CD4-positive, alpha-beta memory T cell (primary cell): ENCODE results near the gene GNG7. TPM values are rescaled to one million over a fixed set of nuclear protein-coding genes. Genes with fewer than 3 reads are reported as not detected.

ENCODE experiments used
- CTCF ChIA-PET: fragments of 350-600 bp; sonication (Branson Sonifier 250); formaldehyde crosslinking; loops from one replicate; lab custom pipeline; 2021; ENCODE audit warnings: inconsistent platforms; ENCODE audit not compliant: partially characterized antibody; lab: Charles Lee
- POLR2A ChIA-PET: fragments of 350-600 bp; sonication (Branson Sonifier 250); formaldehyde crosslinking; loops from one replicate; lab custom pipeline; 2021; ENCODE audit not compliant: partially characterized antibody; lab: Charles Lee
- DNase-seq, 5 donors: peaks; one replicate each; pipeline versions ENCODE4 v3.0.0 to v3.0.0-alpha.2; 2020 to 2022; ENCODE audit warnings: mixed read lengths in 1 of 5
- H3K27ac ChIP-seq: one replicate; pipeline ENCODE4 v1.7.0; 2013; ENCODE audit warnings: low read depth, low read length
- H3K27me3 ChIP-seq: 2 replicates; pipeline ENCODE4 v1.7.0; 2013; ENCODE audit warnings: mild to moderate bottlenecking, low read length, moderate library complexity; ENCODE audit not compliant: insufficient read depth
- H3K36me3 ChIP-seq: 2 replicates; pipeline ENCODE4 v1.7.0; 2013; ENCODE audit warnings: mild to moderate bottlenecking, low read length, moderate library complexity; ENCODE audit not compliant: insufficient read depth
- H3K4me1 ChIP-seq: 2 replicates; pipeline ENCODE4 v1.7.0; 2013; ENCODE audit warnings: mild to moderate bottlenecking, low read length, moderate library complexity; ENCODE audit not compliant: insufficient read depth
- H3K4me3 ChIP-seq, 2 donors: one replicate each; pipeline ENCODE4 v1.7.0; 2013; ENCODE audit warnings: low read length in 2 of 2, mild to moderate bottlenecking in 1 of 2
- H3K9me3 ChIP-seq, 2 donors: one replicate each; pipeline ENCODE4 v1.7.0; 2013; ENCODE audit warnings: low read length in 2 of 2, control low read depth in 1 of 2; ENCODE audit not compliant: control insufficient read depth in 1 of 2
- H3K27ac Mint-ChIP-seq, 7 donors: one replicate each; pipeline ENCODE4 v1.8.0; 2020 to 2021; ENCODE audit warnings: mixed read lengths in 7 of 7, mild to moderate bottlenecking in 6 of 7, inconsistent platforms in 3 of 7, moderate library complexity in 3 of 7
- H3K27me3 Mint-ChIP-seq, 2 donors: one replicate each; pipeline ENCODE4 v1.8.0; 2020 to 2021; ENCODE audit warnings: mixed read lengths in 2 of 2
- H3K36me3 Mint-ChIP-seq, 2 donors: one replicate each; pipeline ENCODE4 v1.8.0; 2020 to 2021; ENCODE audit warnings: mixed read lengths in 2 of 2, inconsistent platforms in 1 of 2, mild to moderate bottlenecking in 1 of 2
- H3K4me1 Mint-ChIP-seq, 4 donors: one replicate each; pipeline ENCODE4 v1.8.0; 2020 to 2021; ENCODE audit warnings: mixed read lengths in 4 of 4, mild to moderate bottlenecking in 1 of 4
- H3K4me3 Mint-ChIP-seq, 8 donors: one replicate each; pipeline ENCODE4 v1.8.0; 2020 to 2021; ENCODE audit warnings: mixed read lengths in 8 of 8, mild to moderate bottlenecking in 7 of 8, moderate library complexity in 6 of 8, inconsistent platforms in 3 of 8
- H3K9me3 Mint-ChIP-seq, 8 donors: one replicate each; pipeline ENCODE4 v1.8.0; 2020 to 2021; ENCODE audit warnings: mixed read lengths in 8 of 8, mild to moderate bottlenecking in 5 of 8, inconsistent platforms in 3 of 8, moderate library complexity in 1 of 8
- intact Hi-C: fragments of 100-400 bp; cut with micrococcal nuclease; formaldehyde crosslinking; loops from one replicate; pipeline ENCODE4 v1.15.1; 2023
- polyA plus RNA-seq, 2 donors: library from polyadenylated mRNA; unstranded; fragments of 300-500 nt; fragmentation: Illumina TruSeq; gene quantifications; one replicate each; pipeline ENCODE4 v1.2.3, GENCODE V29; 2021
- total RNA-seq, 2 experiments: library from RNA; stranded (reverse); gene quantifications; one replicate each; pipeline ENCODE4 v1.2.3, GENCODE V29; 2021

GNG7 gene
- total and polyA plus RNA-seq, 4 experiments from 2014 or later: 1.9 to 4.2 (median 3.2) TPM

DNA sequence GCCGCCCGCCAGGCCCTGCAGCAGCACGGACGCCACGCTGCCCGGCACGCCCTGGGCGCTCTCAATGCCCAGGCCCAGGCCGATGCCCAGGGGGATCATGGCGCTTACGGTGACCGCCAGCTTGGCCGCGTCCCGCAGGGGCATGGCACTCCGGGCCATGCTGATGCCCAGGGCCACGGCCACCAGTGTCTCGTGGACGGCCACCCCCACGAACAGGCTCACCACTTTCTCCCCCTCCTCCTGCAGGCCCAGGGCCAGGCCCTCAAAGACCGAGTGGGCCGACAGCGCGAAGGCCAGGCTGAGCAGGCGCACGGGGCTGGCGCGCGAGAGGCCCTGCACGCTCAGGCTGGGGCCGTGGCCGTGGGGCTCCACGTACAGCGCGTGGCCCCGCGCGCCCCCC lies 30.4 kb upstream of the GNG7 start:
- no peak overlapping the region for H3K4me3 ChIP-seq
- intact Hi-C loops: no loop called here
- no peak for DNase-seq
- H3K27ac ChIP-seq: no peak overlapping the region
- H3K9me3 ChIP-seq: no peaks in the 10 kb centered on the region
- peaks cover 19% of the 10 kb centered on the region for H3K36me3 ChIP-seq
- peaks cover 0 to 30% (median 6%) of the 10 kb centered on the region in 4 donors for H3K4me1 Mint-ChIP-seq
- ChIA-PET CTCF (no interaction called here), POLR2A (no interaction called here)
- no peaks in the 10 kb centered on the region for H3K4me1 ChIP-seq
- no peak overlapping the region for H3K27ac Mint-ChIP-seq
- H3K36me3 Mint-ChIP-seq: peaks cover 26 to 30% of the 10 kb centered on the region in 2 donors
- no peaks in the 10 kb centered on the region for H3K27me3 ChIP-seq
- H3K4me3 Mint-ChIP-seq: no peak overlapping the region
- H3K9me3 Mint-ChIP-seq: no peaks in the 10 kb centered on the region
- H3K27me3 Mint-ChIP-seq: no peaks in the 10 kb centered on the region

- intact Hi-C loops: no loop called here
- Mint-ChIP-seq H3K4me1 (peaks cover 0 to 27% (median 6%) of the 10 kb centered on the region in 4 donors), H3K9me3 (no peaks in the 10 kb centered on the region), H3K4me3 (no peak overlapping the region), H3K36me3 (peaks cover 26 to 30% of the 10 kb centered on the region in 2 donors), H3K27me3 (no peaks in the 10 kb centered on the region), H3K27ac (no peak overlapping the region)
- POLR2A ChIA-PET: no interaction called here
- Histone ChIP-seq H3K9me3 (no peaks in the 10 kb centered on the region), H3K27ac (no peak overlapping the region), H3K4me3 (no peak overlapping the region), H3K27me3 (no peaks in the 10 kb centered on the region), H3K4me1 (no peaks in the 10 kb centered on the region), H3K36me3 (peaks cover 19% of the 10 kb centered on the region)
- CTCF ChIA-PET: no interaction called here
- DNase-seq: no peak
Observed at GRCh38 chr19:2732157-2732725, 29.7 kb upstream of the GNG7 start.

DNA sequence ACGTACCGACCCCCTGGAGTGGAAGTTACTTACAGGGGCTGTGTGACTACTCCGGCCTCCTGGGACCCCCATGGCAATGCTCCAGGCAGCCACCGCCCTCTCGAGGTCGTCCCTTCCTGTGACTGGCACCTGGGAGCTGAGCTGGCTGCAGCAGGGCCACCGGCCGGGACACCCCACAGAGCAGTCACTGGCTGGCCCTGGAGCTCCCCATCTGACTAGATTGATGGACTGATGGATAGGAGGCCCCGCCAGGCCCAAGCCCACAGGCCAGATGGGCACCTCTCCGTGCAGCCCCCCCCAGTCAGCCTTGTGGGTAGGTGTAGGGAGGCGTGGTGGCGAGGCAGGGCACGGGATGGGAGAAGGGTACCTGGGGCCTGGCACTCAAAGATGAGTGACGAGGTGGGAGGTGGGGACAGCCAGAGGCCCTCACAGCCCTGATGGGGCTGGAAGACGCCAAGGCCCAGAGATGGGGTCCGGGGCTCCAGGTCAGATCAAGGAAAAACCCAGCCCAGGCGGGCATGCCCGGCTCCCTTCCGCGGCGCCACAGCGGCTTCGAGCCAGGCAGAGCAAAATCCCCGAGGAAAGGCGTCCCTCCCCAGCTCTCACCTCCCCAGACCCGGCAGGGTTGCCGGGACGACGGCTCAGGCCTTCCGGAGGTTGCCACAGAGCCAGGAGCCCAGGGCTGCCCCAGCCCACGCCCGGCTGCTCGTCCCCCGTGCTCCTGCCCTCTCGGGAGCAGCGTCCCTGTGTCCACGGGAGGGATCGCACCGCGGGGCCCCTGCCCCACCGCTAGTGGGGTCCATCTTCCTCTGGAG lies 28.9 kb upstream of the GNG7 start:
- peaks cover 0 to under 1% of the 10 kb centered on the region in 2 donors for H3K27me3 Mint-ChIP-seq
- H3K4me3 ChIP-seq: no peak overlapping the region
- CTCF ChIA-PET: no interaction called here
- H3K36me3 ChIP-seq: peaks cover 12% of the 10 kb centered on the region
- no peaks in the 10 kb centered on the region for H3K9me3 ChIP-seq
- peaks cover 17 to 23% of the 10 kb centered on the region in 2 donors for H3K36me3 Mint-ChIP-seq
- POLR2A ChIA-PET: no interaction called here
- H3K27me3 ChIP-seq: no peaks in the 10 kb centered on the region
- peaks cover 0 to 19% (median 2%) of the 10 kb centered on the region in 4 donors for H3K4me1 Mint-ChIP-seq
- no peak for DNase-seq
- no peaks in the 10 kb centered on the region for H3K4me1 ChIP-seq
- no peak overlapping the region for H3K27ac ChIP-seq
- no peaks in the 10 kb centered on the region for H3K9me3 Mint-ChIP-seq
- H3K4me3 Mint-ChIP-seq: no peak overlapping the region
- intact Hi-C loops: no loop called here
- H3K27ac Mint-ChIP-seq: no peak overlapping the region

GRCh38 chr19:2729943-2730818 lies 27.7 kb upstream of the GNG7 start:
- peaks cover 3% of the 10 kb centered on the region in 2 donors for H3K27me3 Mint-ChIP-seq
- H3K9me3 Mint-ChIP-seq: no peaks in the 10 kb centered on the region
- peaks cover 0 to 12% (median under 1%) of the 10 kb centered on the region in 4 donors for H3K4me1 Mint-ChIP-seq
- Histone ChIP-seq H3K27me3 (no peaks in the 10 kb centered on the region), H3K4me3 (no peak overlapping the region), H3K4me1 (no peaks in the 10 kb centered on the region), H3K27ac (no peak overlapping the region), H3K9me3 (no peaks in the 10 kb centered on the region), H3K36me3 (peaks cover 5% of the 10 kb centered on the region)
- POLR2A ChIA-PET: no interaction called here
- no peak overlapping the region for H3K4me3 Mint-ChIP-seq
- intact Hi-C loops: no loop called here
- DNase-seq: no peak
- CTCF ChIA-PET: no interaction called here
- no peak overlapping the region for H3K27ac Mint-ChIP-seq
- H3K36me3 Mint-ChIP-seq: peaks cover 6 to 13% of the 10 kb centered on the region in 2 donors

DNA sequence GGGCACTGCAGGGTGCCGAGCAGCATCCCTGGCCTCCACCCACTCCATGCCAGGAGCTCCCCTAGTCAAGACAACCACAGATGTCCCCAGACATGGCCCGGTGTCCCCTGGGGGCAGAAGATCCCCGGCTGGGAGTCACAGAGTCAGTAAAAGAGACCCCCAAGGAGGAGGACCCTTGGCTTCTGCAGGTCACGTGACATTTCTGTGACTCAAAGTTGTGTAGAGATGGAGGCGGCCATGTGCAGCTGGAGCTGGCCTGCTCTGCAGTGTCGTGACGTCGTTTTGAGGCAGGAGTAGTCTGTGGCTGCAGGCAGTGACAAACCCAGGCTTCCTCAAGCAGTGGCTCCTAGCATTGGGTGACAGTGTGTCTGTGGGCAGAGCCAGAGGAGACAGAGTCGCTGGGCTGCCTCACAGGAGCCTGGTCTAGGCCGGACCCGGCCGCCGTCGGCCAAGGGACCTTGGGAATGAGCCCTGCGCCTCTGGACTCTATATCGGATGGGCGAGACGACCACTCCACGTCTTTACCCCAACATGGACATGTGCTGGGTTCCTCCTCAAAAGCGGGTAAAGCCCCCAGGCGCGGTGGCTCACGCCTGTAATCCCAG lies 26.4 kb upstream of the GNG7 start:
- Mint-ChIP-seq H3K4me1 (peaks cover 0 to 1% (median under 1%) of the 10 kb centered on the region in 4 donors), H3K27me3 (peaks cover 6 to 8% of the 10 kb centered on the region in 2 donors), H3K4me3 (no peak overlapping the region), H3K36me3 (peaks cover under 1 to 5% of the 10 kb centered on the region in 2 donors), H3K27ac (peak overlapping the region in 1 of 7 donors; percentile 46), H3K9me3 (no peaks in the 10 kb centered on the region)
- CTCF ChIA-PET: no interaction called here
- no peaks in the 10 kb centered on the region for H3K4me1 ChIP-seq
- H3K27me3 ChIP-seq: no peaks in the 10 kb centered on the region
- intact Hi-C loops: no loop called here
- H3K36me3 ChIP-seq: no peaks in the 10 kb centered on the region
- H3K9me3 ChIP-seq: no peaks in the 10 kb centered on the region
- no peak overlapping the region for H3K4me3 ChIP-seq
- DNase-seq: no peak
- H3K27ac ChIP-seq: no peak overlapping the region
- POLR2A ChIA-PET: no interaction called here

DNA sequence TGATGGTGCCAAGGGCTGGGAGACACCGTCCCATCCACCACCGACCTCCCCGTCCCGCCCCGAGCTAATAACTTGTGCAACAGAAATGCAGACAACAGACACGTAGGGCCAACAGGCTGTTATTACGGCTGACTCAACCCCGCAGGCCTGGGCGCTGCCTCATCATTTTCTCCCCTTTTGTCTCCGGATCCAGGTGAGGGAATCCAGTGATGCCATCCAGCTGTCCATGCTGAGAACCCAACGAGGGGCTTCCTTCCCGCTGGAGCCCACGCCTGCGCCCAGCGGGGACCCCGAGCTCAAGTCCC lies 25.1 kb upstream of the GNG7 start:
- no peak for DNase-seq

More for the DNA sequence above, 25.1 kb upstream of the GNG7 start:
- ChIA-PET POLR2A (no interaction called here), CTCF (interaction anchor here (1.1 kb wide), 1 partner anchor 22 kb away, joined by 4 read pairs; no protein-coding TSS in a partner anchor)
- Histone ChIP-seq H3K27me3 (no peaks in the 10 kb centered on the region), H3K27ac (no peak overlapping the region), H3K4me1 (no peaks in the 10 kb centered on the region), H3K36me3 (no peaks in the 10 kb centered on the region), H3K9me3 (no peaks in the 10 kb centered on the region), H3K4me3 (no peak overlapping the region)
- Mint-ChIP-seq H3K27ac (no peak overlapping the region), H3K9me3 (no peaks in the 10 kb centered on the region), H3K27me3 (peaks cover 6 to 8% of the 10 kb centered on the region in 2 donors), H3K4me3 (no peak overlapping the region), H3K36me3 (no peaks in the 10 kb centered on the region), H3K4me1 (peaks cover 0 to 1% (median under 1%) of the 10 kb centered on the region in 4 donors)
- intact Hi-C loops: no loop called here
